ENCODE results near the gene UNC13C.

The UNC13C gene

DNA sequence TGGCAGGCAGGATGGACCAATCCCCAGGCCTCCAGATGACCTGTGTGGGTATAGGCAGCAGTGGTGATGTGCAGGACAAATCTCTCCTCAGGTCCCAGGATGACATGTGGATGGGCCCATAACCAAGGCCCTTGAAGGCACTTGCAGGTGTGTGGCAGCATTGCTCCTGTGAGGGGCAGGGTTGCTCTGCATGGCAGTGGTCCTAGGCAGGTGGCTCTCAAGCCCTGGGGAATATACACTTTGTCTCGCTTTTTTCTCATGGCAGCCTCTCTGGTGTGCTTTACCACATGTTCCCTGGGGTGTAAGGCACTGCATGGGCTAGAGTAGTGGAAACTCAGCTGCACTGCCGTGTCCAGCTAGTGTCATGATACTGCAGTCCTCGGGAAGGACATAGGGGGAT is 503.6 kb downstream of the UNC13C start (continued):
- TF ChIP-seq, protein P1, sequence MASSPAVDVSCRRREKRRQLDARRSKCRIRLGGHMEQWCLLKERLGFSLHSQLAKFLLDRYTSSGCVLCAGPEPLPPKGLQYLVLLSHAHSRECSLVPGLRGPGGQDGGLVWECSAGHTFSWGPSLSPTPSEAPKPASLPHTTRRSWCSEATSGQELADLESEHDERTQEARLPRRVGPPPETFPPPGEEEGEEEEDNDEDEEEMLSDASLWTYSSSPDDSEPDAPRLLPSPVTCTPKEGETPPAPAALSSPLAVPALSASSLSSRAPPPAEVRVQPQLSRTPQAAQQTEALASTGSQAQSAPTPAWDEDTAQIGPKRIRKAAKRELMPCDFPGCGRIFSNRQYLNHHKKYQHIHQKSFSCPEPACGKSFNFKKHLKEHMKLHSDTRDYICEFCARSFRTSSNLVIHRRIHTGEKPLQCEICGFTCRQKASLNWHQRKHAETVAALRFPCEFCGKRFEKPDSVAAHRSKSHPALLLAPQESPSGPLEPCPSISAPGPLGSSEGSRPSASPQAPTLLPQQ (tag by site-specific recombination; IDR thresholded peaks at IDR 0.05), result no peak
- TF ChIP-seq ZNF768 (tag by site-specific recombination; IDR thresholded peaks at IDR 0.05) (no peak), ZNF48 (tag by site-specific recombination; IDR thresholded peaks at IDR 0.05) (no peak), TCF7L2 (IDR thresholded peaks at IDR 0.05; ENCODE audit: borderline replicate concordance, low read depth, low read length) (no peak), GLIS1 (tag by site-specific recombination; IDR thresholded peaks at IDR 0.05) (no peak), REPIN1 (tag by site-specific recombination; IDR thresholded peaks at IDR 0.05; ENCODE audit: low read depth) (no peak), ZNF514 (tag by site-specific recombination; IDR thresholded peaks at IDR 0.05) (no peak), ZIC2 (tag by site-specific recombination; IDR thresholded peaks at IDR 0.05) (no peak)
- TF ChIP-seq, protein P2, sequence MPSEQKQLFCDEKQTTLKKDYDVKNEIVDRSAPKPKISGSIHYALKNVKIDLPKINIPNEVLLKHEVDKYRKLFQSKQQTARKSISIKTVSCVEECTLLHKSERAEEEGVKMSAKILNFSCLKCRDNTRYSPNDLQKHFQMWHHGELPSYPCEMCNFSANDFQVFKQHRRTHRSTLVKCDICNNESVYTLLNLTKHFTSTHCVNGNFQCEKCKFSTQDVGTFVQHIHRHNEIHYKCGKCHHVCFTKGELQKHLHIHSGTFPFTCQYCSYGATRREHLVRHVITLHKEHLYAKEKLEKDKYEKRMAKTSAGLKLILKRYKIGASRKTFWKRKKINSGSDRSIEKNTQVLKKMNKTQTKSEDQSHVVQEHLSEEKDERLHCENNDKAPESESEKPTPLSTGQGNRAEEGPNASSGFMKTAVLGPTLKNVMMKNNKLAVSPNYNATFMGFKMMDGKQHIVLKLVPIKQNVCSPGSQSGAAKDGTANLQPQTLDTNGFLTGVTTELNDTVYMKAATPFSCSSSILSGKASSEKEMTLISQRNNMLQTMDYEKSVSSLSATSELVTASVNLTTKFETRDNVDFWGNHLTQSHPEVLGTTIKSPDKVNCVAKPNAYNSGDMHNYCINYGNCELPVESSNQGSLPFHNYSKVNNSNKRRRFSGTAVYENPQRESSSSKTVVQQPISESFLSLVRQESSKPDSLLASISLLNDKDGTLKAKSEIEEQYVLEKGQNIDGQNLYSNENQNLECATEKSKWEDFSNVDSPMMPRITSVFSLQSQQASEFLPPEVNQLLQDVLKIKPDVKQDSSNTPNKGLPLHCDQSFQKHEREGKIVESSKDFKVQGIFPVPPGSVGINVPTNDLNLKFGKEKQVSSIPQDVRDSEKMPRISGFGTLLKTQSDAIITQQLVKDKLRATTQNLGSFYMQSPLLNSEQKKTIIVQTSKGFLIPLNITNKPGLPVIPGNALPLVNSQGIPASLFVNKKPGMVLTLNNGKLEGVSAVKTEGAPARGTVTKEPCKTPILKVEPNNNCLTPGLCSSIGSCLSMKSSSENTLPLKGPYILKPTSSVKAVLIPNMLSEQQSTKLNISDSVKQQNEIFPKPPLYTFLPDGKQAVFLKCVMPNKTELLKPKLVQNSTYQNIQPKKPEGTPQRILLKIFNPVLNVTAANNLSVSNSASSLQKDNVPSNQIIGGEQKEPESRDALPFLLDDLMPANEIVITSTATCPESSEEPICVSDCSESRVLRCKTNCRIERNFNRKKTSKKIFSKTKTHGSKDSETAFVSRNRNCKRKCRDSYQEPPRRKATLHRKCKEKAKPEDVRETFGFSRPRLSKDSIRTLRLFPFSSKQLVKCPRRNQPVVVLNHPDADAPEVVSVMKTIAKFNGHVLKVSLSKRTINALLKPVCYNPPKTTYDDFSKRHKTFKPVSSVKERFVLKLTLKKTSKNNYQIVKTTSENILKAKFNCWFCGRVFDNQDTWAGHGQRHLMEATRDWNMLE (tag by site-specific recombination; conservative IDR thresholded peaks at IDR 0.05; ENCODE audit: low read depth), result no peak

DNA sequence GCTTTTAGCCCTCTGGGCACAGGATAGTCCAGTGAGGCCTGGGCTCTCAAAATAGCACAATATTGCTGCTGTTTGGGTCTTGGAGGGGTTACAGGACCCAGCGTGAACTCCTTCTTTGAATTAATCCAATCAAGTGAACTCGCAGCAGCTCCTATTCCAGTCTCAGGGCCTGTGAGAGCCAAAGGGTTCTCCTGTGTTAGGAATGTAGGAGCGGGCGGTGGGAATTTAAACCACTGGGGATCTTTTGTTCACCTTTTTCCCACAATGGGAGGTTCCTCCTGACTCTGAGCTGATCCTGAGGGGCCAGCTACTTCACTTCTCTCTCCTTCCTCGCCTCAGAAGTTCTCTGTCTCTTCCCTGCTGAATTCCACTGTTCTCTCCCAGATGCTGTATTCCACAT is 504.0 kb downstream of the UNC13C start:
- ChIA-PET CTCF (no interaction called here), POLR2A (no interaction called here)
- TF ChIP-seq ZNF138 (tag by site-specific recombination; IDR thresholded peaks at IDR 0.05; ENCODE audit: borderline replicate concordance) (no peak), ZFP41 (tag by site-specific recombination; IDR thresholded peaks at IDR 0.05; ENCODE audit: borderline replicate concordance) (no peak), ZNF76 (tag by site-specific recombination; IDR thresholded peaks at IDR 0.05; ENCODE audit: borderline replicate concordance, low read depth) (no peak), FEZF1 (tag by site-specific recombination; IDR thresholded peaks at IDR 0.05) (no peak), KLF9 (tag by site-specific recombination; IDR thresholded peaks at IDR 0.05; ENCODE audit: low read depth) (no peak), KLF8 (tag by site-specific recombination; IDR thresholded peaks at IDR 0.05) (no peak), ZNF433 (tag by site-specific recombination; IDR thresholded peaks at IDR 0.05; ENCODE audit: low read depth) (no peak)
- no peaks in the 10 kb centered on the region for H3K9me3 ChIP-seq (ENCODE audit: control insufficient read depth, insufficient read depth, low read depth, low read length)
- no peak overlapping the region for H3K4me3 ChIP-seq (ENCODE audit: low read depth, low read length)
- H3K36me3 ChIP-seq (ENCODE audit: control insufficient read depth in 2 of 2, insufficient read depth in 1 of 2, low read length in 2 of 2), result no peaks in the 10 kb centered on the region
- H3K27ac ChIP-seq (ENCODE audit: extremely low read depth, low read depth, low read length), result no peak overlapping the region
- no peaks in the 10 kb centered on the region for H3K4me1 ChIP-seq (ENCODE audit: control insufficient read depth, insufficient read depth, low read length)

DNA sequence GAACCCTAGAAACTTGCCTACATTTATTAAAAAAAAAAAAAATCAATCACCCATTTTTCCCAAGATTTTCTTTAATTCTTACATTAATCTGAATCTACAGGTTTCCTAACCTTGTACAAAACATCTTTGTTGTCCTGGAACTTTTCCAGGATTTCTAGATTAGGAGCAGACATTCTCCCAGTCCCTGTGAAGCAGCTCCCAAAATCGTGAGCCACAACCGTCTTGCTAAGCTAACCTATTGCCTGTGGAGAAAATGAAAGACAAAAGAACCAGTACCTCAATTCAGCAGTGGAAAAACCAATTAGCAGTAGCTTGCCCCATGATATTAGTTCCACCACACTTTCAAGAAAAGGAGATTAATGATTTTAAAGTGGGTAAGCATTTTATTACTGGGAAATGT is 522.1 kb downstream of the UNC13C start:
- no peaks in the 10 kb centered on the region for H3K36me3 ChIP-seq (ENCODE audit: control insufficient read depth in 2 of 2, insufficient read depth in 1 of 2, low read length in 2 of 2)
- CTCF ChIA-PET, result no interaction called here
- no peaks in the 10 kb centered on the region for H3K4me1 ChIP-seq (ENCODE audit: control insufficient read depth, insufficient read depth, low read length)
- POLR2A ChIA-PET, result no interaction called here
- no peak overlapping the region for H3K4me3 ChIP-seq (ENCODE audit: low read depth, low read length)
- no peak overlapping the region for H3K27ac ChIP-seq (ENCODE audit: extremely low read depth, low read depth, low read length)
- TF ChIP-seq, protein P3, sequence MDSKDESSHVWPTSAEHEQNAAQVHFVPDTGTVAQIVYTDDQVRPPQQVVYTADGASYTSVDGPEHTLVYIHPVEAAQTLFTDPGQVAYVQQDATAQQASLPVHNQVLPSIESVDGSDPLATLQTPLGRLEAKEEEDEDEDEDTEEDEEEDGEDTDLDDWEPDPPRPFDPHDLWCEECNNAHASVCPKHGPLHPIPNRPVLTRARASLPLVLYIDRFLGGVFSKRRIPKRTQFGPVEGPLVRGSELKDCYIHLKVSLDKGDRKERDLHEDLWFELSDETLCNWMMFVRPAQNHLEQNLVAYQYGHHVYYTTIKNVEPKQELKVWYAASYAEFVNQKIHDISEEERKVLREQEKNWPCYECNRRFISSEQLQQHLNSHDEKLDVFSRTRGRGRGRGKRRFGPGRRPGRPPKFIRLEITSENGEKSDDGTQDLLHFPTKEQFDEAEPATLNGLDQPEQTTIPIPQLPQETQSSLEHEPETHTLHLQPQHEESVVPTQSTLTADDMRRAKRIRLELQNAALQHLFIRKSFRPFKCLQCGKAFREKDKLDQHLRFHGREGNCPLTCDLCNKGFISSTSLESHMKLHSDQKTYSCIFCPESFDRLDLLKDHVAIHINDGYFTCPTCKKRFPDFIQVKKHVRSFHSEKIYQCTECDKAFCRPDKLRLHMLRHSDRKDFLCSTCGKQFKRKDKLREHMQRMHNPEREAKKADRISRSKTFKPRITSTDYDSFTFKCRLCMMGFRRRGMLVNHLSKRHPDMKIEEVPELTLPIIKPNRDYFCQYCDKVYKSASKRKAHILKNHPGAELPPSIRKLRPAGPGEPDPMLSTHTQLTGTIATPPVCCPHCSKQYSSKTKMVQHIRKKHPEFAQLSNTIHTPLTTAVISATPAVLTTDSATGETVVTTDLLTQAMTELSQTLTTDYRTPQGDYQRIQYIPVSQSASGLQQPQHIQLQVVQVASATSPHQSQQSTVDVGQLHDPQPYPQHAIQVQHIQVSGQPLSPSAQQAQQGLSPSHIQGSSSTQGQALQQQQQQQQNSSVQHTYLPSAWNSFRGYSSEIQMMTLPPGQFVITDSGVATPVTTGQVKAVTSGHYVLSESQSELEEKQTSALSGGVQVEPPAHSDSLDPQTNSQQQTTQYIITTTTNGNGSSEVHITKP (tag by site-specific recombination; IDR thresholded peaks at IDR 0.05), result no peak
- TF ChIP-seq ZNF423 (tag by site-specific recombination; IDR thresholded peaks at IDR 0.05) (no peak), YY1 (tag by site-specific recombination; IDR thresholded peaks at IDR 0.05) (no peak)
- no peaks in the 10 kb centered on the region for H3K9me3 ChIP-seq (ENCODE audit: control insufficient read depth, insufficient read depth, low read depth, low read length)

Data from HEK293 (cell line).